NCI-H526 treated with DMSO at 0.1 percent for 48 hours (cell line): ENCODE measurements around the gene PEX5L.
"Not testable (repeated sequence)": the region's sequence is repeated elsewhere in the genome, so short reads cannot be mapped to it uniquely, and the experiment has no call there.

ENCODE experiments used
- DNase-seq: peaks from one replicate; lab custom pipeline; 2025; lab: John Stamatoyannopoulos, UW

Gene PEX5L

DNA sequence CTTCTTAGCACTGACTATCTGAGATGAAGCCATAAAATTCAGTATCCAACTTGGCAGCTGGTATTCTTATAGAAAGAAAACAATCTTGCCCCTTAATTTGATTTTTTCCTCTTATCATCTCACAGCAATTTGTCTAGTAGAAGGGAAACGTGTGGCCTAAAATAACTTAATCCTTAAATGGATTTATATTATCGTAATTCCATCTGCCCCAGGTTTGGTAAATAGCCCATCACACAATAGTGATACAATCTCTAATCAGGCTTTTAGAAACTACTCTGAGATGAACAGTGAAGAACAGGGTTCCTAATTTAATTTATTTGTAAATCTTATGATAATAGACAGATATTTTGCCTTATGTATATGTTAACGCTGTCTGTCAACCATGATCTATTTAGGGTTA lies 24.8 kb downstream of the PEX5L start:
- DNase-seq: no peak

DNA sequence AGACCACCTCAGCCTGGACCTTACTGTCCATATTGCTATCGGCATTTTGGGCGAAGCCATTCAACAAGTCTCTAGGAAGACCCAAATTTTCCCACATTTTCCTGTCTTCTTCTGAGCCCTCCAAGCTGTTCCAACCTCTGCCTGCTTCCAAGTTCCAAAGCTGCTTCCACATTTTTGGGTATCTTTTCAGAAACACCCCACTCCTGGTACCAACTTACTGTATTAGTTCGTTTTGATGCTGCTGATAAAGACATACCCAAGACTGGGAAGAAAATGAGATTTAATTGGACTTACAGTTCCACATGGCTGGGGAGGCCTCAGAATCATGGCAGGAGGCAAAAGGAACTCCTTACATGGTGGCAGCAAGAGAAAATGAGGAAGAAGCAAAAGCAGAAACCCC lies 28.4 kb downstream of the PEX5L start:
- not testable (repeated sequence) for DNase-seq

DNA sequence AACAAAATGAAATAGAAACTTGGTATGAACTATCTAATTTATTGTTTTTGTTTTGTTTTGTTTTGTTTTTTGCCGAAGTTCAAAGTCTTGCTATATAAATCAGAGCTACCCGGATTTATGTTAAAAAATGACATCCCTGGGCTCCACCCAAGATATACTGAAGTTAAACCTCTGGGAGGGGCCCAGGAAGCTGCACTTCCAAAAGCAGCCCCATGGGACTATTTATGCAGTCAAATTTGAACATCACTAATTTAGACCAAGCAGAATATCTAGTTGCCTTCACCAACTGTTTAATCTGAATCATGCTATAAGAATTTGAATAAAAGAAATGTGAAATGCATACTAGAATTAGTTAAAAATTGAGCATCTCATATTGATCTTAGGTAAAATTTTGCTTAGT lies 32.2 kb downstream of the PEX5L start:
- no peak for DNase-seq

DNA sequence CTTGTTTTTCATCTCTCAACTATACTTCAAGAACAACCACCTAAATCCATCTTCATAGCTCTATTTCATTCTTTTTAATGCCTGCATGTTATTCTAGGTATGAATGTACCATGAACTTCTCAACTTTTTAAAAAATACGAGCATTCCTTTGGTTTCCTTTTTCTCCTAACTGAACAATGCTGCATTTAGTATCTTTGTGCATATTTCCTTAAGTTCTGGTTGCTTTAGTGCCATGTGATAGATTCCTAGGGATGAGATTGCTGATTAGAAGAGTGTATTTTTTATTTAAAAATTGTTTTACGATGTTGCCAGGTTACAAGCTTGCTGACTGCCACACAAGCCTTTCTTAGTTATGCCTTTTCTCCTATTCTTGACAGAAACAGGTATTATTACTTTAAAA lies 34.7 kb downstream of the PEX5L start:
- DNase-seq: no peak

DNA sequence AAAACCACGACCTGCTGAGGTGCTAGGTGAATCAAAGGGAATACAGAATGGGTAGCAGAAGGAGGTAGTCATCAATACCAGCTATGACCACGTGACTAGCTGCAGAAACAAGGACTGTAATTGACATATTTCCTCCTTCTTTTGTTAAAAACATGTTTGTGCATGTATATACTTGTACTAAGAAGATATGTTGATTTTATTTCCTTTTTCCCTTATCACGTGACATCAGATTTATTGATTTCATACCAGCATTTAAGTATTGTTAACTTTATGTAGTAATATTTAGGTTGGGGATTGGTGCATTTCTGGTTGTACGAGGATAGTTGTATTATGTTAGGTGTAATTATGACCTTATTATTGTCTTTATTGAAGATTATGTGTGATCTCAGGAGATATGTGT lies 36.2 kb downstream of the PEX5L start:
- DNase-seq: no peak

DNA sequence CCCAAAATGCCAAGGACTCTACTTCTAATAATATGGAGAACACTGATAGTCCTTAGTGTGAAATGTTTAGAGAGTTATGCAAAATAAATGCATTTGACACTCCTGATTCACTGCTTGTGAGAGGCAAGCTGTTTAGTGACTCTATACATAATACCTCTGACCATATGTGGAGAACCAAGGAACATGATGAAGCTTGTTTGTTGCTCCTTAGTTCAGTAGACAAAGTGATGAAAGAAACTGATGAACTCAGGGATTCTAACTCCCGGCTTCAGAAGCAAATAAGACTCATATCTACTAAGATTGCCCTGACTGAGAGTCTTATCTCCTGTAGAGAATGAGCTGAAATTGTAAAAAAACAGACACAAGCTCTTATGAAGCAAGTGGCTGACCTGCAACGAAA lies 41.3 kb downstream of the PEX5L start:
- no peak for DNase-seq

DNA sequence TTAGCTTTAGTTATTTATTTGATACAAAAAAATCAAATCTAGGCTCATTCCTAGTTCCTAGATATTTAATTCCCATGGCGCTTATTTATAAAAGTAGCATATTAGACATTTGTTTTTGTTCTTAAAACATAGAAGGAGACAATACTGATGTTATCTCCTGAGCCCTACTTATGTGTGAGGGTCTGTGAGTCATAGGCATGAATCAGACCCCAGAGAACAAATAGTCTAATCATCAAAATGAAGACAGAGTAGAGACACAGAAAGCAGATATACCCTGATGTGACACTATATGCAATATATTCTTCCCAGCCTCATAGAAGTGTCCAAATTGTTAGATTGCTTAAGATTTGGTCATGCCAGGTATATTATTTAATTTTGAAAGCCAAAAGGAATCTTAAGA lies 44.9 kb downstream of the PEX5L start:
- DNase-seq: no peak

DNA sequence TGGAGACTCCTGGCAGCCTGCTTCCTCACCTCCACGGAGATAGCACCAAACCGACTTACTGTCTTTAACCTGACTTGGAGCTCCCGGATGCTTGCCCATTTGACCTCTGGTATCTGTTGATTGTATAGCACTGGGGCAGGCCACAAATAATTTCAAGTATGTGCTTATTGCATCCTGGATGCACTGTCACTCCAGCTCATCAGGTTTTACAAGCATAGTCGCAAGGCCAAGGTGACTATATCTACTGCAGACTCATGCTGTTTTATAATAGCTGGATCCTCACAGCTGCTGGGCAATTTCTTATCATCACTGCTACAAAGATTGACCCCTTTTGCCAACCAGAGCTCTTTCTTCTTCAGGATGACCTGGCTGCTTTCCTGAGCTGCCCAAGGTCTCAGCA lies 45.6 kb downstream of the PEX5L start:
- no peak for DNase-seq

DNA sequence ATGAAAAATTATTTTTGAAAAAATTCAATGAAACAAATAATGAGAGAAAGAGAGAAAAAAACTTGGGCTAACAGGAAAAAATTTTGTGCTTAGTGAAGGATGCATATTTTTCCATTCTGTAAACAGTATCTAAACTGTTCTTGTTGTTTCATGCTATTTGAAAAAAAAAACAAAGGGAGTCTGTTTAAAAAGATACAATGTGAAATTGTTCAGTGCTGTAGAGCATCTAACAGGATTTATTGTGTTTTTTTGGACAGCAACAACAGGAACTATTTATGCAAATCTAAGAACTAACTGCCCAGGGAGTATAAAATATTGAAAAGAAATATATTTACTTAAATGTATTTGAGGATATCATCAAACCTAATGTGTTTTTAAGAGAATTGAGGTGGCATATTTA lies 55.1 kb downstream of the PEX5L start:
- DNase-seq: peak; percentile 27

DNA sequence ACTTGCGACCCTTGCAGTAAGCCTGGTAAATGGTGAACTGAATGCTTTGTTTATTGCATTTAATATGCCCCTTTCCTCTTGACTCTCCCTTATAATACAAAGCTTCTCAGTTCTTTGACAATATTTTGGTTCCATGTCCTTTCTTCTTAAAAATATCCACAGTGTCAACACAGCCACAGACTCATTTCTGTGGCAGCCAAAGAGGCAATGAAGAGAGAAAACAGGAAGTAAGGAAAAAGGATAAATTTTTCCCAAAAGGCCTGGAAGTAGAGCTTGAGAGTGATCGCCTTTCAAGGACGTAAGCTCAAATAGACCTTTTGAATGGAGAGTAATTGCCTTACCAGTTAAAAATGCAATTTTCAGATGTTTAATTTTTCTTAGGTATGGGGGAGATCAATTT lies 59.4 kb downstream of the PEX5L start:
- no peak for DNase-seq

DNA sequence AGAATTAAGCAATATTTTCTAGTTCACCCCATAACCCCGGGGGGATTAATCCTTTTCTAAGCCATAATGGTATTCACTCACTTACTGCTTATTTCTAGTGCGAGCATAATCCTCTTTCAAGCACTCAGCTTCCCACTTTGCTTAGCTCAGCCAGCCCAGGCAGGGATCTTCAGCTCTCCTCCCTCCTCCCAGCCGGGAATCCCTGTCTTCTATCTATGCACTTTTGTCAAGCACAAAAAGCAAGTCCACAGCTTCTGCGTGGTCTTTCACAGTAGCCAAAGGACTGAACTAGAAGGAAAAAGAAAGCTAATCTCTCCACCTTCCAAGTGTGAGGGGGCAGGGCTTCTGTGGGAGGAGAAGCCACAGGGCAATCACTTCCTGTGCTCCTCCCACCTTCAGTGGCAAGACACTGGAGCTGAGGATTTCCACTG lies 62.8 kb downstream of the PEX5L start:
- DNase-seq: no peak

DNA sequence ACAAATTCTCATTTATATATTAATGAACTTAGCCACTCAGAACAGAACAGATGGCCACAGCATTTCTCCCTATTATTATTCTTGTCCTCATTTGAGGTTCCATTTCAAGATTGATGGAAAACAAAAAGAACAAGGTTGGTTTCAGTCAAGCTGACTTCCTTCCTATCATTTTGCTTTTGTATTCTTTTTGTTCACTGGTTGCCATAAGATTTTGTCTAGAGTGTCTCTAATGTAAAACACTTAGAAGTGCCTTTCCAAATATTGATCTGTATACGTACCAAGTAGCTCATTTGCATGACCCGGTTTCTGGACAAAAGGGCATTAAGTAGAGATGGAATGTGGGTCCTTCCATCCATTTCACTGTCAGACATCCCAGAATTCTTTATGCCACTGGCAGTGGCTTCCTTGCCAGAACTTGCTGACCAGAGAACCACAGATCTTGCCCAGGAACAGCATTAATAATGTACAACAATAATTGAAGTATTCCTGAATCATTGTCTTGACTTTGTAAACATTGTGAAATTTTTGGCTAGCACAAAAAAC lies 63.8 kb downstream of the PEX5L start:
- no peak for DNase-seq

DNA sequence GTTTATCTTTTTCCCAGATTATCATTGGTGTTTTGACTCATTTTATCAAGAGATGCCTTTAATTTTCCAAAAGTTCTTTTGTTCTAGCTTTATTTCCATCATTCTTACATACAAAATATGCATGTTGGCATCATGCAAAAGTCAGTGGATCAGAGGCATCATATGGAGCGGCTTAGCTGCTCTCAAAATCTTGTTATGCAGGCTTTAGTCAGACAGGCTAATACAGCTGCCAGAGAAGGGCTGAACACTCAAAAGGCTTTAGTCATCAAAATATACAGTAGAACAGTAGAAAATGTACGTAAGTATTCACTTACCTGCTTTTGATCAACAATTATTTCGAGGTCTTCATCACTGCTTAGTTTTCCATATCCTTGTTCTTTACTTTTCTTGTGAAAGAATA lies 65.5 kb downstream of the PEX5L start:
- peak; percentile 52 for DNase-seq

DNA sequence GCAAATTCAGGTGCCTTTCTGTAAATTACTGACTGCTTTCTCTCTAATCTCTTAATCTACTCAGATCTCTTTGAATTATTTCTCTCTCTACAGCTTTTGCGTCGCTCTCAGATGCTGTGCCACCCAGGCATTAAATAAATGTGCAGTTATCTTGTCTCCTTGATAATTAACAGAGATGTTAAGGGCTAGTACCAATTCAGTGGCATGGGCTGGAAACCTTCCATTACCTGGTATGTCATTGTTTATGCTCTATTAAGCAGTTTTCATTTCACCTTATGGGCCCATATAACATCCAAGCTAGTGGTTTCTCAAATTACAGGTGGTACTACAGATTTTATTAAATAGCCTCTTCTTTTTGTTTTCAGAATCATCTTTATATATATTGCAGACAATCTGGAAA lies 66.0 kb downstream of the PEX5L start:
- peak; percentile 54 for DNase-seq

DNA sequence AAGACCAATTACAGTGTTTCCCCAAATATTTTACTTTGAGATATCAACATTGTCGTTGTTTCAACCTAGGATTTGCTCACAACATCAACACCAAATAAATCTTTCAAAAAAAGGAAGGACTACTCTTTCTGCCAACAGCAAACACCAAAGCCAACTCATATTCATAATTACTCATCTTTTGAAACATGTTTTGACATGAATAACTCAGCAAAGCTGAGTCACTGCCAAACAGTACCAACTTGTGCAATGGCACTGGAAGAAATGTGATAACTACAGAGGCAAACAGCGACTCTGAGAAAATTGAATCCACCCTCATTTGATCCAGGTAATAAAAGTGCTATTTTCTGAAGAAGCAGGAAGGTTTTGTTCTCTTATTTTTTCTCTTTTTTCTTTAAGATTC lies 67.2 kb downstream of the PEX5L start:
- DNase-seq: peak; percentile 69

DNA sequence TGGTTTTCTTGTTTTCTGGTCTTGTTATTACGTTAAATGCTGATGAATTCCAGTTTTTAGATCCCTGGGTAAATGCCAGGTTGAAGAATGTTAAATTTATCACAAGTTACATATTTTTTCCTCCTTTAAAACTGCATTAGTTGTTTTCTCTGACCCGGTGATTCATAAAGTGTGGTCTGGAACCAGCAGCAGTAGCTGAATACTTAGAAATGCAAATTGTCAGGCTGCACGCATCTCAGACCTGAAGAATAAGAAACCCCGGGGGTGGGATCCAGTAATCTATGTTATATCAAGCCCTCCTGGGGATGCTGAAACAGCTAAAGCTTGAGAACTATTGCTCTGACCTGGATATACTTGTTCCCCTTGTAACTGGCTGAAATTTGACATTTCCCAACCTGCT lies 69.1 kb downstream of the PEX5L start:
- DNase-seq: peak; percentile 72

DNA sequence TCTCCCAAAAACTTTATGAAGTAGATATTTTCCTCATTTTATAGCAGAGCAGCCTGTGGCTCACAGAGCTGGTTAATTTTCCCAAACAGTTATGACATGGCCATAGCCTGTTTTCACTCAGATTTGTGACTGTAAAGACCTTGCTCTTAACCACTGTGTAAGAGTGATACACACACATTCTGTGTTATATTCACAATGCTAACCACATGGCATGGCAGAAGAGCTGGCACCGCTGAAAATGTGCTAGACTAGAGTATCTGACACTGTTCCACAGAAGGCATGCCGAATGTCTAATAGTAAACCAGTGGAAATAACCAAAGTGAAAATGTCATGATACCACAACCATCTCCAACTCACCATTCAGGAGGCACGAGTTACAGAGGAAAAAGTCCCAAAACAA lies 71.8 kb downstream of the PEX5L start:
- DNase-seq: no peak

DNA sequence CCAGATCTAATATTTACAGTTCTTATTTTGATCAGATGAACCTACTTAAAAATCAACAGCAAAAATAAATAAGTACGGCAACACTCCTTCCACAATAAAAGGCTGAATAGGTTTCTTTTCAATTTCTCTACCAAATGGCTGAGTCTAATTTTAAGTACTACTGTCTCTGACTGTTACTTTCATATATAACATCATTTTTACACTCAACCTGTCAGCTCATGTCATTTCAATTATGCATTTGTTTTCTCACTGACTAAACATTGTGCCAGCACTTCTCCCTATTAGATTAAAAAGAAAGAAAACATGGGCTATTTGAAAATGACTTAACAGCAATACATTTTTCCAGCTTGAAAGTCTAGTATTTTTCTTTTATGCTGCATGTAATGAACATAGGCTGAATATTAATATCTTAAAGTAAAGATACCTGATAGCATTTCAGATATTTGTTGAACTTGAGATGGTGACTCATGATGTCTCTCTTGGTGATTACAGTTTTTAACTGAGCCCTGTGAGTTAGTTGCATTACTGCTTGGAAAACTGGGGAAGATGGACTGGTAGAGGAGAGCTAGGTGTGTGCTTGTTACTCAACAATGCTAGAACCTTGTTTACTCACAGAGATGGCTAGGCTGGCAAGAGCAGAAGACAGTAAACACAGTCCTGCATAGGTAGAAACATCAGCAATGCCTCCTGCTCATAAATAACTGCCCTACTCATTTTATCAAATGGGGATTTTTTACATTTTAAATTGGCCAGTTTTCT lies 73.9 kb downstream of the PEX5L start:
- no peak for DNase-seq

DNA sequence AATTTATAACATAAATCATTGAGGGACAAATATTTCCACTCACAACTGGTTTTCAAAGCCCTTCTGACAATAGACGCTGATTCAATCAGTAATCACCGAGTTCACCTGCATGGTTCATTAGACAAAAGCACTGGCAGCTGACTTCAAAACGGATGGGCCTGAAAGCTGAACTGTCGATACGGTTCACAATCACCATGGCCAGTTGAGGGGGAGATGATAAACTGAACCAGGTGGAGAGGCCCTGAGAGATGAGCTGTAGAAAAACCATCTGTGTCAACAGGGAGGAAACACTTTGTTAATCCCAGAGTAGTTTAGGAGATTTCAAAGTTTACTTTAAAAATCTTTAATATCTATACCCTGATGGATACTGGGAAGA lies 75.0 kb downstream of the PEX5L start:
- DNase-seq: peak; percentile 95

DNA sequence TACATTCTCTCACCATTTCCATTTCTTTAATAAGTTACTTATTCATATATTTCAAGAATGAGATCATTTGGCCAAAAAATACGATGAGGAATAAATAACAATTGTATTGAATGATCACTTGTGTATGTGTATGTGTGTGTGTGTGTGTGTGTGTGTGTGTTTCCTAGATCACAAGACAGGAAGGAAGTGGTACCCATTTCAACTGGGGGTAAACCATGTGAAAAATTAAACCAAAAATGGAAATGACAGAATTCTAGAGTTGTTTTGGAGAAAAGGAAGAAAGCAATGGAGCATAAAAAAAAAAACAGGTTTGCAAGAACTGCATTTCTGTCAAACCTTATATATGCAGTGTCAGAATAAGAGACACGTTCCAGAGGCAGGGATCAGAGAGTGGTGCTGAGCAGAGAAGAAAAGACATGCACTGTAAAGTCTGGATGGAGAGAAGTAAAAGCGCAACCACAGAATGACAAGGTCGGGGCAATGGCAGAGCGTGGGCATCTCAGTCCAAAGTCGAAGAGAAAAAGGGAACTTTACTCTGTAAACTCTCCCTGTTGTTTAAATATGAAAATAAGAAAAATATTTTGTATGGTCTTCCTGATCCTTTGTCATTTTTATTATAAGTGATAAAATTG lies 75.5 kb downstream of the PEX5L start:
- no peak for DNase-seq

DNA sequence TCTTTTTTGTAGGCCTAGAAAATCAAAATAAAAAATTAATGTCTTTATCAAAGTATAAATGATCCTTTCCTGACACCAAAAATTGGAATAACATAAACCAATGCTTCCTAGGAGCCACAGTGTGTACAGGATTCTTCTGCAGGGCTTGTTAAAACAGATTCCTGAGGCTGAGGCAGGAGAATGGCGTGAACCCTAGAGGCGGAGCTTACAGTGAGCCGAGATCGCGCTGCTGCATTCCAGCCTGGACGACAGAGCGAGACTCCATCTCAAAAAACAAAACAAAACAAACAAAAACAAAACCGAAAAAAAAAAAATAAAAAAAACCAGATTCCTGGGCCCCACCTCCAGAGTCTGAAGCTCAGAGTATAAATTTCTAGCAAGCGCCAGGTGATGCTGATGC lies 78.0 kb downstream of the PEX5L start:
- DNase-seq: no peak

DNA sequence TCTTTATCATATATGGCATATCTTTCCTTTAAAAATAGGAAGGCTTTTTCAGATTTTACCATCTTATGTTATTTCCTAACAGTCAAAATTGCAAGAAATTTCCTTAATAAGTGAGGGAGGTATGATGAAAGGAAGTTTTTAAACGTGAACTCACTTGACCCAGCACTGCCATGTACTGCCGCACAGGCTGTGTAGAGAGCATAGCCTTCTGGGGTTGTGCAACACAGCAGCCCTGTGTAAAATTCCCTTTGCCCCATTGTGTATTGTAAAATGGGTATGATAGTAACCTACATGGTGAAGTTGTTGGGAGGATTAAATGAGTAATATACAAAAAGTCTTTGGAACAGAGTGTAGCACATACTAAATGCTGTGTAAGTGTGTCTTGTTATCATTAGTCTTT lies 78.6 kb downstream of the PEX5L start:
- DNase-seq: no peak

DNA sequence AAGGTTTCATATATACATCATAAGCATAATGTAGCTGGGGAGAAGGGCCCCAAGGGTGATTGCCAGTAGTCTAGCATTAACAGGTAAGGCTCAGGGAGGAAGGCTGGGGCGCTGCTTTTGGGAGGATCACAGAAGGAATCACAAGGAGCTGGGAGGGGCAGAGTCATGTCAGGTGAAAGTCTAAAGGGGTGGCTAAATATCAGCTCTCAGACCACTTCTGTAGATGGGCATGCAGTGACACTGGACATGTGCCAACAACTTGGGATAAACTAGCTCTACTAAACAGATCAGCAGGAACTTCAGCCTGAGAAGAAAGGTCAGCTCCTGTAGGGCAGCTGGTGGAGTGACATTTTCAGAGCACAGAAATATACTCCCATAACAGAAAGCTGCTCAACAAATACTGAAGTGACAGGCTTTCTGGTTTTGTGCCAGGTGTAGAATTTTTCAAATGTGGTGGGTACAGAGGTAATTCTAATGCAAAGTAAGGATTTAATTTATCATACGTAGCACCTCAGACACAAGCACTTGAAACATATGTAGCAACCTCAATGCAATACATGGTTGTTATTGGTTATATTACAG lies 79.4 kb downstream of the PEX5L start:
- DNase-seq: peak; percentile 79
